Suprapubic skin (tissue), 3 donors: ENCODE results near the gene WDFY4.

Experiments used
- EP300 ChIP-seq: sonication (generic); formaldehyde crosslinking; IDR thresholded peaks from one replicate; pipeline ENCODE4 v1.6.1; 2017; ENCODE audit warnings: antibody characterized with exemption
- POLR2A ChIP-seq, 2 donors: fragments of 450-650 bp; IDR thresholded peaks; one replicate each; pipeline ENCODE4 v1.6.1; 2017; ENCODE audit warnings: antibody characterized with exemption in 2 of 2, mild to moderate bottlenecking in 2 of 2, moderate library complexity in 2 of 2
- TF ChIP-seq, protein P1 (sequence below), 2 donors: fragments of 200-600 bp in 1 of 2; fragments of 450-650 bp in 1 of 2; sonication (generic) in 1 of 2; IDR thresholded peaks; one replicate each; pipeline ENCODE4 v1.5.1; 2016 to 2019; ENCODE audit warnings: antibody characterized with exemption in 2 of 2, mild to moderate bottlenecking in 1 of 2, moderate library complexity in 1 of 2

DNA sequence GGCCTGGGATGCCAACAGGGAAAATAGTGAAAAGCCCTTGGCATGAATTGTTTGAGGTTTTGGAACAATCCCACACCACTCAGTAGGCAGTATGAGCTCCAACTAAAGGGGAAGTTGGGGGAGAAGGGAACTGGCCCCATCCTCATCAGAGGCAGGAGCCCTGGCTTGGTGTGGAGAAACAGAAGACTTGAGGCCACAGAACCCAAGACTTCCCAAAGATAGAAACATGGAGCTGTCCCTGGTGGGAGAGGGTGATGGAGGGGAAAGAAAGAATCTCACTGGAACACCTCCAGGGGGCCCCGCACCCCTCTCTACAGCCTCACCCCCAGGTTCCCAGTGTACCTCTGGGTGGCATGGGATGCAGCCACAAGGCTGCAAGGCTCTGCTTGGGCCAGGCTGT lies 345.0 kb downstream of the WDFY4 start:
- TF ChIP-seq, protein P1, sequence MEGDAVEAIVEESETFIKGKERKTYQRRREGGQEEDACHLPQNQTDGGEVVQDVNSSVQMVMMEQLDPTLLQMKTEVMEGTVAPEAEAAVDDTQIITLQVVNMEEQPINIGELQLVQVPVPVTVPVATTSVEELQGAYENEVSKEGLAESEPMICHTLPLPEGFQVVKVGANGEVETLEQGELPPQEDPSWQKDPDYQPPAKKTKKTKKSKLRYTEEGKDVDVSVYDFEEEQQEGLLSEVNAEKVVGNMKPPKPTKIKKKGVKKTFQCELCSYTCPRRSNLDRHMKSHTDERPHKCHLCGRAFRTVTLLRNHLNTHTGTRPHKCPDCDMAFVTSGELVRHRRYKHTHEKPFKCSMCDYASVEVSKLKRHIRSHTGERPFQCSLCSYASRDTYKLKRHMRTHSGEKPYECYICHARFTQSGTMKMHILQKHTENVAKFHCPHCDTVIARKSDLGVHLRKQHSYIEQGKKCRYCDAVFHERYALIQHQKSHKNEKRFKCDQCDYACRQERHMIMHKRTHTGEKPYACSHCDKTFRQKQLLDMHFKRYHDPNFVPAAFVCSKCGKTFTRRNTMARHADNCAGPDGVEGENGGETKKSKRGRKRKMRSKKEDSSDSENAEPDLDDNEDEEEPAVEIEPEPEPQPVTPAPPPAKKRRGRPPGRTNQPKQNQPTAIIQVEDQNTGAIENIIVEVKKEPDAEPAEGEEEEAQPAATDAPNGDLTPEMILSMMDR (IDR thresholded peaks at IDR 0.05), result no peak
- TF ChIP-seq EP300, result no peak
- no peak for TF ChIP-seq POLR2A (IDR thresholded peaks at IDR 0.05)
